GM20431 (cell line): ENCODE measurements around the gene UCHL5.
"Not testable (repeated sequence)": the region's sequence is repeated elsewhere in the genome, so short reads cannot be mapped to it uniquely, and the experiment has no call there.

Source experiments
- in situ Hi-C: fragments of 300-500 bp; cut with MseI, MboI; formaldehyde crosslinking; loops from one replicate; pipeline ENCODE4 v1.15.0; 2020; ENCODE audit warnings: low sequenced_read_pairs; ENCODE audit not compliant: unreplicated experiment

UCHL5 gene

DNA sequence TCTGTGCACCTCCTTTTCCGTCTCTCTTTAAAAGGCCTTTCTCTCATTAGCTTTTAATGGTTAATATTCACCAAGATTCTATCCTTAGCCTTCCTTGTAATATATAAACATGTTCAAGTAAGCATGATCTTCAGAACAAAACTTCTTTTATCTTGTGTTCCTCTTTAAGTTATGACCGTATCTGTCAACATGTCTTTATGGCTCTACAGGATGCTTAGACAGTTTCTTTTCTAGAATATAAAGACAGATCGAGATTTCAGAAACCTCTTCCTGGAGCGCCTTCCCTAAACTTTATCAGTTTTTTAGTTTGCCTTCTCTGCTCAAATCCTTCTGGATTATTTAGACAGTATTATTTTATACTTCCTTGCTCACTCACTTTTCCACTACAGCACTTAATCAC lies 7.4 kb upstream of the UCHL5 start:
- in situ Hi-C loops = no loop called here

DNA sequence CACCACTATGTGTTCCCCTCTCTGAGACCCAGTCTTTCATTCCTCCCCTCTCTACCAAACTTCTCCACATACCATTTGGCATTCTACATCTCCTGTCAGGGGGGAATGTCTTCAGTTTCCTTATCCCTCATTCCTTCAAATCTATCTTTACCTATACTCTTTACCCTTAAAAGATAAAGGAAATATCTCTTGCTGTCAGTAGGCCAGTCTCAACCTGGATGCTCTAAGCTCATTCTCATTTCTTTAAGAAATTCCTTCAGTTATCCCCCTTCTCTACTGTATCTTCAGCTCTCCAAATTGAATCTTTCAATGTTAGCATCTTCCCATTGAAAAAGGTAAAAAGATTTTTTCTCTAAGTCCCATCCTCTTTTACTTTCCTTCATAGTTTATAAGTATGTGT lies 6.8 kb upstream of the UCHL5 start:
- in situ Hi-C loops = no loop called here

DNA sequence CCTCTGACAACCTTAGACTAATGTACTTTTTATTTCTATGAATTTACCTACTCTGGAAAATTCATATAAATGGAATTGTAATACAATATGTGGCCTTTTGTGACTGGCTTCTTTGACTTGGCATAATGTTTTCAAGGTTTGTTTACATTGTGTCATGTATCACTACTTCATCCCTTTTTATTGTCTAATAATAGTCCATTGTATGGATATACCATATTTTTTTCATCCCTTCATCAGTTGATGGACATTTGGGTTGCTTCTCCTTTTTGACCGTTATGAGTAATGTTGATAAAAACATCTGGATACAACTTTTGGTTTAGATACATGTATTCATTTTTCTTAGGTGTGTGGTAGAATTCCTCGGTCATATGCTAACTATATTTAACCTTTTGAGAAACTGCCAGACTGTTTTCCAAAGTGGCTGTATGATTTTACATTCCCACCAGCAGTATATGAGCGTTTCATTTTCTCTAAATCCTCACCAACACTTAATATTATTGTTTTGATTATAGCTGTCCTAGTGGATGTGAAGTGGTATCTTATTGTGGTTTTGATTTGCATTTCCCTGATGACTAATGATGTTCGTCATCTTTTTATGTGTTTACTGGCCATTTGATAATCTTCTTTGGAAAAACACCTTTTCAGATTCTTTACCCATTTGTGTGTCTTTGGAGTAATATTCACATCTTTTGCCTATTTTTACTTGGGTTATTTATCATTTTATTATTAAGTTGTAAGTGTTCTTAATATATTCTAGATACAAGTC lies 3.7 kb upstream of the UCHL5 start:
- in situ Hi-C loops = no loop called here

DNA sequence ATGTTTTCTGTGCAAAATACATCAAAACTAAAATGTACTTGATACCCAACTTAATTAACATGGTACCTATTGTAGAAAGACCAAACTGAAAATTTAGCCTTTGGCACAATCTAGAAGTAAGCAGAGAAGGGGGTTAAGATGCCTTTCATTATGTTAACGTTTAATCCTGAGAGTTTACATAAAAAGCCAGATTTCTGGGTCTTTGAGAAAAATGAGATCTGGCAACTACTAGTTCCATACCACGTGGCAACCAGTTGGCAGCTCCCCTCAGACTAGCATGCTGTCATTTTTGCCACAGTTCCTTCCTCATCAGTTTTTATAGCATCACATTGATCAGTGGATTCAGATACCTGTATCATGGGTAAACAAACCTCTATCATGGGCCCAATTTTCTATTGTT lies 1.8 kb upstream of the UCHL5 start:
- in situ Hi-C loops = no loop called here

GRCh38 chr1:193060406-193060805 lies 1.2 kb upstream of the UCHL5 start:
- in situ Hi-C loops = no loop called here

DNA sequence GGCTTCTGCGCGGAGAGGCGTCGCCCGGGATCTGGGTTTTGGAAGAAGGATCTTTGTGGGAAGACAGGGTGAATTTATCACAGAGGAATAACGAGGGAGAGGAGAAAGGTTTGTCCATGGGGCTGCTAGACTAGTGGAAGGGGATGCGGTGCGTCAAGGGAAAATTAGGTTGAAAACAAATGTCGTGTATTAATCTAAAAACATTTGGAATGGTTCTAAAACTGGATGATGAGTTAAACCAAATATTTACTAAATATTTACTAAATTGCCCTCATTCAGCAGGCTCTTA lies 899 bp upstream of the UCHL5 start:
- in situ Hi-C loops = no loop called here

DNA sequence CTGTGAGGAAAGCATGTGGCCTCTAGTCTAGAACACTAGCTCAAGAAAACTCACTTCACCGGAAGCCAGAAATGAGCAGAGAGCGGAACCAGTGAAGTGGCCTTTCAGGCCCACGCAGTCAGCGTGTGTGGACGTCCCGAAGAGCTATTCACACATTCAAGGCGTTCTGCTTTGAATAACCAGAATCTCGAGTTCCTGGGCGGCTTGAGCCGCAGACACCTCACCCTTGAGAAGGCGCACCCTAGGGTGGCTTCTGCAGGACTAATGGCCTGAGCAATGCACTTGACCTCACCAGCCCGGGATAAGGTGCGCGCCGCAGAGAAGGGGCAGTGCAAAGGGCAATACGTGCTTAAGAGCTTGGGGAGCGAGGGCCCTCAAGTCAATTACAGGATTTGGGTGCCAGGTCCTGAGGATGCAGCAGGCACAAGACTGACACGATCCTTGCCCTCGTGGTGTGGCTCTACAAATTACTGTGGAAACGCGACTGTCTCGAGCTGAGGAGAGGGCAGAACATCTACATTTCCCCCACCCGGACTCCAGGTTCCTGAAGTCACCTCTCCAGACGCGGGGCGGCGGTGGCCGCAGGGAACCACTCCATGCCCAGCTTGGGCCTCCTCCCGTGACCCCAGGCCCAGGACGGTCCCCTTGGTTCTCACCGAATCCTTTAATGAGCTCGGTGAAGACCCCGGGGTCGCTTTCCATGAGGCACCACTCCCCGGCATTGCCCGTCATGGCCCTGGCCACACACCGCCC lies 455 bp downstream of the UCHL5 start:
- in situ Hi-C loops = no loop called here

GRCh38 chr1:193054169-193054675 lies 4.9 kb downstream of the UCHL5 start:
- in situ Hi-C loops = no loop called here

GRCh38 chr1:193048913-193049312 lies 10.2 kb downstream of the UCHL5 start:
- in situ Hi-C loops = not testable (repeated sequence)

DNA sequence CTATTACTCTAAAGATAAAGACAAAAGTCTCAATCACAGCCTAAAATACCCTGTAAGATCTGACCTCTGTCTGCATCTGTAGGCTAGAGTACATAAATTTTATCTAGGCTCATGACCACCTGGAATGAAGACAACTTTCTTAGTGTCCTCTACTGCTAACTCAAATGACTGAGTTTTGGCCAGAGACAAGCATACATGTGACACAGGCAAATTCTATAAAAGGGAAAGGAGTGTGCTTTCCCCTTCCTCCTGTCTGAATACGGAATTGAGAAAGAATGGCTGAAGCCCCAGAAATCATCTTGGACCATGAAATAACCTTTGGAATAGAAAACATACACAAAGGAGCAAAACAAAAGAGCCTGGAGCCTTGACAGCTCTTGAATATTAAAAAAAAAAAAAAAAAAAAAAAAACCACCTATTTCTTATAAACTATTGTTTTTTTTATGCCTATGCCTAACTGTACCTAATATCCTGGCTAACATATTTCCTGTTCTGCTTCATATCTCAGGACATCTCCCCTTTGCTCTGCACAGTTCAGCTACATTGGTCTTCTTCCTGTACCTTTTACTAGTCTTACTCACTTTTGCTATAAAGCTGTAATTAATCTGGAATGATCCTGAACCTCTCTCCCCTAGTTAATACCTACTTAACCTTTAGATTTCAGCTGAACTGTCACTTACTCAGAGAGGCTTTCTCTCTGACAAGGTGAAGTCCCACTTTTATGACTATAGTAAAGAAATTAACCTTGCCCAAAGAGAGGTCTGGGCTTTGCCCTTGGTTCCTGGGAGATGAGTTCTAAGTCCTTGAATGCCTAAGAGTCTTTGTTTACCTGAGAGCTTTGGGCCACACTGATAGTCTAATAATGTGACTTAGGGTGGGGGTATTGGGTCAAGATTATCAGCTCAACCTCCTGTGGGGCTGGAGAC lies 16.1 kb downstream of the UCHL5 start:
- in situ Hi-C loops = no loop called here

GRCh38 chr1:193040011-193040410 lies 19.1 kb downstream of the UCHL5 start:
- in situ Hi-C loops = no loop called here

- in situ Hi-C loops = no loop called here
Observed at GRCh38 chr1:193036337-193037047, 22.7 kb downstream of the UCHL5 start.

GRCh38 chr1:193033610-193034009 lies 25.6 kb downstream of the UCHL5 start:
- in situ Hi-C loops = no loop called here

DNA sequence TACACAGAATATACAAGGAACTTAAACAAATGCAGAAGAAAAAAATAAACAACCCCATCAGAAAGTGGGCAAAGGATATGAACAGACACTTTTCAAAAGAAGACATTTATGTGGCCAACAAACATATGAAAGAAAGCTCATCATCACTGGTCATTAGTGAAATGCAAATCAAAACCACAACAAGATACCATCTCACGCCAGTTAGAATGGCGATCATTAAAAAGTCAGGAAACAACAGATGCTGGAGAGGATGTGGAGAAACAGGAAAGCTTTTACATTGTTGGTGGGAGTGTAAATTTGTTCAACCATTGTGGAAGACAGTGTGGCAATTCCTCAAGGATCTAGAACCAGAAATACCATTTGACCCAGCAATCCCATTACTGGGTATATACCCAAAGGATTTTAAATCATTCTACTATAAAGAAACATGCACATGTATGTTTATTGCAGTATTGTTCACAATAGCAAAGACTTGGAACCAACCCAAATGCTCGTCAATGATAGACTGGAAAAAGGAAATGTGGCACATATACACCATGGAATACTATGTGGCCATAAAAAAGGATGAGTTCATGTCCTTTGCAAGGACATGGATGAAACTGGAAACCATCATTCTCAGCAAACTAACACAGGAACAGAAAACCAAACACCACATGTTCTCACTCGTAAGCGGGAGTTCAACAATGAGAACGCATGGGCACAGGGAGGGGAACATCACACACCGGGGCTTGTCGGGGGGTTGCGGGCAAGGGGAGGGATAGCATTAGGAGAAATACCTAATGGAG lies 26.3 kb downstream of the UCHL5 start:
- in situ Hi-C loops = not testable (repeated sequence)

DNA sequence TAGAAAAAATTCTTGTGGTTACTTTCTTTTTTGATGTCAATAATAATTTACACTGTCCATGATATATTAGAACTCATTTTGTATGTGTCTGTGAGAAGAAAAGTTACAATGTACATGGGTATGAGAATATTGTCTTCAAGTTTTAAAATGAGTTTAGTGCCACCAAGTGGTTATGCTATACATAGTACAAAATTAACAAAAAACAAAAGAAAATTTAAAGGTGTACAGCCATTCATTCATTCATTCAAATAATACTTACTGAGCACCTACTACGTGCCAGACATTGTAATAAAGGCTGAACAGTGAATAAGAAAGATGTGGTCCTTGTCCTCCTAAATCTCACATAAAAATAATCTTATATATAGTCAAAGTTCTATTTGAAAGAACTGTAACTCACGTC lies 27.7 kb downstream of the UCHL5 start:
- in situ Hi-C loops = no loop called here

DNA sequence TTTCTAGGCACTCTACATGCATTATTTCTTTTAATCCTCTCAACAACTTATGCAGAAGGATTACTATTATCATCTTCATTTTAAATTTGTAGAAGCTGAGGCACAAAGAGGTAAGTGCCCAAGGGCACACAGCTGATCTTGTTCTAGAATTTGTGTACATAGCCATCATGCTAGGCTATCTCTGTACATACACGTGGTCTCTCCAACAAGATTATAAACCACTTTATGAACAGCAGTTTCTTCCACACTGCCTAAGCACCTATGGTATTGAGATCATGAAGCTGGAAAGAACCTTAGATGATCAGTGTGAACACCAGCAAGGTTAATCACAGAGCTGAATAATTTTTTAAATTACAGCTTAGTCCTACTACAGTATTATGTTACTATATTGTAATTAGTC lies 28.9 kb downstream of the UCHL5 start:
- in situ Hi-C loops = no loop called here

- in situ Hi-C loops = no loop called here
Observed at GRCh38 chr1:193025218-193025617, 33.9 kb downstream of the UCHL5 start.

DNA sequence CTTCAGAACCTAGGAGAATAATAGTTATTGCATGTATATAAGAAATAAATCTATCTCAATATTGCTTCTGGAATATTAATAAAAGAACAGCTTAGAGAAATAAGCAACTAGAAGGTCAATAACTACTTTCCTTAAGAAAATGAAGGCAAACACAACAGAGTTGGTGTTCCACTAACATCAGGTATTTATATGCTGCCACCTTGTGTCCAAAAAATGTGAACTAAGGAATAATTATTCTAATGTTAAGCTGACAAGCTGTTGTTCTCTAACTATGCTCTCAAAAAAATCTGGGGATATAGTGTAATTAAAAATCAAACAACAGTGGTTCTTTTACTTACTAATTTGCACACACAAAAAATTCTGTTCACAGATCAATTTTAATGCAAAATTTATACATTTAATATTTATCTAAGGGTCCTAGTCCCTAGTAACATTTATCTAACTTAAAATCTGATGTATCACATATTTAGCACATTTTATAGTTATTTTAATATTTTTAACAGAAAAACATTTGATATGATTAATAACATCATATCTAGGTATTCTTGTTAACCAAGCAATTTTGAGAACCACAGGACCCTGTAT lies 39.6 kb downstream of the UCHL5 start:
- in situ Hi-C loops = loop anchor here (25.0 kb wide), 2 partner anchors 207 to 557 kb away; partner anchors contain the start of gene RGS2

DNA sequence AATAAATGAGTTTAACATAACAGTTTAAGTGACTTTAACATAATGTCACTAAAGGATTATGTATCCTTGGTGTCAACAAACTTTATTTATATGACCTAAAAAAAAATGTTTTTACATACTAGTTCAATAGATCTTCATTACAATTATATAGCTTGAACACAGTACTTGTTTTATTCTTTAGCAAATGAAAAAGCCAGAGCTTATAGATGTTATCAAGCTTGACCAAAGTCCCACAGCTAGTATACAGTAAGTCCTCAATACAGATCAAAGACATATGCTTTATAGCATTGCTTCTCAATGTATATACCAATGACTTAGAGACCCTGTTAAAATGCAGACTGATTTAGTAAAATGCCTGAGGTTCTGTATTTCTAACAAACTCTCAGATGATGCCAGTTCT lies 42.4 kb downstream of the UCHL5 start:
- in situ Hi-C loops = loop anchor here (25.0 kb wide), 2 partner anchors 204 to 554 kb away; partner anchors contain the start of gene RGS2
